Measurements from ENCODE around the gene MBD4.

The MBD4 gene

GRCh38 chr3:129462361-129462968 is 22.7 kb upstream of the MBD4 start:
- no peak for DNase-seq

- DNase-seq = no peak
These were observed 21.9 kb upstream of the MBD4 start for GRCh38 chr3:129461461-129462146.

GRCh38 chr3:129461022-129461421 is 21.3 kb upstream of the MBD4 start:
- no peak for DNase-seq

GRCh38 chr3:129460572-129460971 is 20.8 kb upstream of the MBD4 start:
- DNase-seq = no peak

- no peak for DNase-seq
These were observed 20.4 kb upstream of the MBD4 start for GRCh38 chr3:129460155-129460554.

GRCh38 chr3:129453732-129454131 is 14.0 kb upstream of the MBD4 start:
- no peak for DNase-seq

- DNase-seq = no peak
These were observed 9.7 kb upstream of the MBD4 start for GRCh38 chr3:129449279-129450115.

GRCh38 chr3:129448186-129448895 is 8.6 kb upstream of the MBD4 start:
- DNase-seq = no peak

- no peak for DNase-seq
These were observed 7.2 kb upstream of the MBD4 start for GRCh38 chr3:129446926-129447325.

GRCh38 chr3:129445471-129445870 is 5.7 kb upstream of the MBD4 start:
- no peak for DNase-seq

- no peak for DNase-seq
These were observed 3.2 kb upstream of the MBD4 start for GRCh38 chr3:129442947-129443346.

- no peak for DNase-seq
These were observed 2.7 kb upstream of the MBD4 start for GRCh38 chr3:129442486-129442885.

- no peak for DNase-seq
These were observed 2.0 kb upstream of the MBD4 start for GRCh38 chr3:129441782-129442181.

GRCh38 chr3:129441215-129441614 is 1.5 kb upstream of the MBD4 start:
- DNase-seq = no peak

GRCh38 chr3:129440618-129441190 is 956 bp upstream of the MBD4 start:
- DNase-seq = no peak

- DNase-seq = no peak
These were observed 427 bp downstream of the MBD4 start for GRCh38 chr3:129439226-129439816.

GRCh38 chr3:129435367-129435766 is 4.4 kb downstream of the MBD4 start:
- no peak for DNase-seq

- no peak for DNase-seq
These were observed 5.6 kb downstream of the MBD4 start for GRCh38 chr3:129434140-129434539.

- DNase-seq = no peak
These were observed 6.2 kb downstream of the MBD4 start for GRCh38 chr3:129433565-129433964.

GRCh38 chr3:129432671-129433070 is 7.1 kb downstream of the MBD4 start:
- DNase-seq = no peak

GRCh38 chr3:129432036-129432435 is 7.7 kb downstream of the MBD4 start:
- DNase-seq = no peak

GRCh38 chr3:129429602-129430001 is 10.1 kb downstream of the MBD4 start:
- no peak for DNase-seq

GRCh38 chr3:129429080-129429451 is 10.7 kb downstream of the MBD4 start:
- no peak for DNase-seq
